NCI-H1105 treated with DMSO at 0.1 percent for 48 hours (cell line): ENCODE measurements around the gene MAML3.

Source experiments
- DNase-seq: peaks from one replicate; lab custom pipeline; 2025; lab: John Stamatoyannopoulos, UW

MAML3 gene

GRCh38 chr4:139808808-139809756, 344.9 kb downstream of the MAML3 start:
- peak; percentile 29 for DNase-seq

- DNase-seq = no peak
Observed at GRCh38 chr4:139808381-139808807, 345.6 kb downstream of the MAML3 start.

GRCh38 chr4:139807483-139807882, 346.5 kb downstream of the MAML3 start:
- no peak for DNase-seq

- DNase-seq = no peak
Observed at GRCh38 chr4:139806929-139807328, 347.1 kb downstream of the MAML3 start.

GRCh38 chr4:139802931-139803330, 351.1 kb downstream of the MAML3 start:
- no peak for DNase-seq

GRCh38 chr4:139802488-139802887, 351.5 kb downstream of the MAML3 start:
- DNase-seq = no peak

- no peak for DNase-seq
Observed at GRCh38 chr4:139801895-139802294, 352.1 kb downstream of the MAML3 start.

GRCh38 chr4:139800082-139800481, 353.9 kb downstream of the MAML3 start:
- DNase-seq = no peak

GRCh38 chr4:139799615-139800014, 354.4 kb downstream of the MAML3 start:
- no peak for DNase-seq

GRCh38 chr4:139798456-139798855, 355.5 kb downstream of the MAML3 start:
- DNase-seq = no peak

- no peak for DNase-seq
Observed at GRCh38 chr4:139797287-139797686, 356.7 kb downstream of the MAML3 start.

- DNase-seq = no peak
Observed at GRCh38 chr4:139795527-139796314, 358.3 kb downstream of the MAML3 start.

GRCh38 chr4:139794158-139794954, 359.6 kb downstream of the MAML3 start:
- no peak for DNase-seq

- no peak for DNase-seq
Observed at GRCh38 chr4:139791681-139792080, 362.3 kb downstream of the MAML3 start.

- no peak for DNase-seq
Observed at GRCh38 chr4:139790291-139790690, 363.7 kb downstream of the MAML3 start.

- no peak for DNase-seq
Observed at GRCh38 chr4:139789096-139789654, 364.8 kb downstream of the MAML3 start.

- no peak for DNase-seq
Observed at GRCh38 chr4:139786494-139787354, 367.3 kb downstream of the MAML3 start.

GRCh38 chr4:139785356-139785755, 368.6 kb downstream of the MAML3 start:
- no peak for DNase-seq

GRCh38 chr4:139783741-139784484, 370.1 kb downstream of the MAML3 start:
- DNase-seq = no peak

- no peak for DNase-seq
Observed at GRCh38 chr4:139782926-139783522, 371.0 kb downstream of the MAML3 start.
